GM13977 (cell line): ENCODE measurements around the gene CLCN2.

Experiments
- DNase-seq: peaks from one replicate; pipeline ENCODE4 v3.0.0; 2012; ENCODE audit warnings: low spot score
- CTCF ChIP-seq: IDR thresholded peaks from 2 replicates; pipeline ENCODE4 v1.5.1; 2012; ENCODE audit warnings: mild to moderate bottlenecking, control low read depth; ENCODE audit not compliant: insufficient read depth; ENCODE audit errors: extremely low read depth, missing control alignments
- in situ Hi-C: fragments of 300-500 bp; cut with MboI; formaldehyde crosslinking; loops from one replicate; pipeline ENCODE4 v1.12.0; 2022; ENCODE audit warnings: low sequenced_read_pairs, low pct_unique_long_range_greater_than_20kb, mixed read lengths, inconsistent platforms; ENCODE audit not compliant: unreplicated experiment

CLCN2 gene

GRCh38 chr3:184371570-184372018 lies 10.2 kb upstream of the CLCN2 start:
- in situ Hi-C loops, result no loop called here
- peak; percentile 88 for TF ChIP-seq CTCF

GRCh38 chr3:184368586-184369183 lies 7.3 kb upstream of the CLCN2 start:
- in situ Hi-C loops, result no loop called here
- DNase-seq, result no peak
- TF ChIP-seq CTCF, result no peak

More at GRCh38 chr3:184371570-184372018, 10.2 kb upstream of the CLCN2 start:
- DNase-seq, result peak; percentile 83

GRCh38 chr3:184368116-184368515 lies 6.7 kb upstream of the CLCN2 start:
- in situ Hi-C loops, result no loop called here
- no peak for DNase-seq
- TF ChIP-seq CTCF, result no peak

GRCh38 chr3:184366619-184367289 lies 5.3 kb upstream of the CLCN2 start:
- no peak for TF ChIP-seq CTCF
- DNase-seq, result no peak
- in situ Hi-C loops, result no loop called here

- DNase-seq, result peak; percentile 98
- in situ Hi-C loops, result no loop called here
- TF ChIP-seq CTCF, result peak; percentile 77
Measured at GRCh38 chr3:184362668-184363546, 1.5 kb upstream of the CLCN2 start.

- TF ChIP-seq CTCF, result no peak
- in situ Hi-C loops, result no loop called here
- DNase-seq, result peak; percentile 70
Measured at GRCh38 chr3:184361932-184362667, 695 bp upstream of the CLCN2 start.
